HG02852 (cell line): ENCODE data around the gene JAM2.
"Not testable (repeated sequence)": the region's sequence is repeated elsewhere in the genome, so short reads cannot be mapped to it uniquely, and the experiment has no call there.

Source experiments
- ATAC-seq: cut with Tn5 transposase; IDR thresholded peaks from one replicate; pipeline ENCODE4 v1.9.1; 2021; ENCODE audit warnings: mild to moderate bottlenecking, moderate library complexity; ENCODE audit not compliant: unreplicated experiment

The JAM2 gene

DNA sequence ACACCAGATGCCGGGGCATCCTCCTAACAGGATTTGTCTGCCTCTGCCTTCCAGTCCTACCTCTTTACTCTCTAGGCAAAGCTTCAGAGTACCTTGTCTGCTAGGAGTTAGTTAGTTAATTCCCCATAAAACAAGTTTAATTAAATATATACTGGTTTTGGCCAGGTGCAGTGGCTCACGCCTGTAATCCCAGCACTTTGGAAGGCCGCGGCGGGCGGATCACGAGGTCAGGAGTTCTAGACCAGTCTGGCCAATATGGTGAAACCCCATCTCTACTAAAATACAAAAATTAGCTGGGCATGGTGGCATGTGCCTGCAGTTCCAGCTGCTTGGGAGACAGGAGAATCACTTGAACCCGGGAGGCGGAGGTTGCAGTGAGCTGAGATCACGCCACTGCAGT lies 75.0 kb downstream of the JAM2 start:
- ATAC-seq, result not testable (repeated sequence)

DNA sequence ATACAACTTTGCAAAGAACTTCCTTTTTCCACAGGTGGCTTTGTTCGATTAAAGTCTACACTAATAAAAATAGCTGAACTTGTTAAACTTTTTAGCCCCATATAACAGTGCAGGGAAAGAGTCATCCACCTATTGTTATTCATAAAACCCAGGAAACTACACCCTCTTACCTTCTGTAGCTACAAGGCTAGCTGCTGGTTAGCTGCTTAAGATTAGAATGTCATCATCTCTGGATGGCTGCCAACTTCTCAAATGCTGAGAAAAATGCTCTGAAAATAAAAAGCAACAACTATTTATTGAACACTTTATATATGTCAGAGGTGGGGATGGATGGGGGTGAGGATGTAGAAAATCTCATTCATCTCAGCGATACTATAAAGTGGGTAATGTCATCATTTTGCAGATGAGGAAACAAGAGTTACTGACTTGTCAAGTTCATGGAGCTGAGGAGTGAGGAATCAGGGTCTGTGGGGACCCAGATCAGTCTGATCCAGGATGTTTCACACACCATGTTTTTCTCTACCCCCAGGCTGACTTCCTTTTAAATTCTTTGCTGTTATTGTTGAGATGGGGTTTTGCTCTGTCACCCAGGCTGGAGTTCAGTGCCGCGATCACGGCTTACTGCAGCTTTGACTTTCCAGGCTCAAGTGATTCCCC lies 78.6 kb downstream of the JAM2 start:
- no peak for ATAC-seq

DNA sequence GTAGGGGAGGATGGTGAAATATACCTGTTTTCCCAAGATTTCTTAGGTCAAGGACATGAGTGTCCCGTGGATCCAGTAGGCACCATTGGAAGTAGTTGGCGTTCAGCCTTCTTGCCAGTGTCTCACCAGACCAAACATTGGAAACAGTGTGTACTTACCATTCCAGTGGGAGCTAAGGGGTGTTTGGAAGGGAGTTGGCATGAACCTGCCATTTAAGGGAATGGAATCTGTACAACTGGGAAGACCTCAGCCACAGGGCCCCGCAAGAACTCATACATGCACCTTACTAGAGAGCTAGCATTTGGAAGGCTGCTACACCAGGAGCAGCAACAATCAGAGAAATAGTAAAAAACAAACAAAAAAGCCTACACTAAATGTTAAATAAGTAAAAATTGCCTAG lies 82.9 kb downstream of the JAM2 start:
- no peak for ATAC-seq

DNA sequence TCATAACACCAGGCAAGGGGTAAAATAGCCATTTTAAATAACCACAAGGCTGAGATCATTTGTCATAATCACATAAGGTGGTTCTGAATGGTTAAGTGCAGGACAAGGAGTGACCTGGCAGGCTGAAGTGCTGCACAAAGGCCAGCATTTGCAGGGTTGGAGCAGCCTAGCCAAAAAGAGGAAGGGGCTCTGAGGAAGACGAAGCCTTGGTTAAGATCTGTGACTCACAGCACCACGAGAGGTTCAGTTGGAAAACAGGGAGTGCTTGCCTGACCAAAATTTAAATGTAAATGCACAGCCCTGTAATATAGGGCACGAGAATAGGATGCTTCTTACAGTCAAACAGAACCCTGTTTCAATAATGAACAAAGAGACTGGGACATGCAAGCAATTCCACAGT lies 83.6 kb downstream of the JAM2 start:
- no peak for ATAC-seq

DNA sequence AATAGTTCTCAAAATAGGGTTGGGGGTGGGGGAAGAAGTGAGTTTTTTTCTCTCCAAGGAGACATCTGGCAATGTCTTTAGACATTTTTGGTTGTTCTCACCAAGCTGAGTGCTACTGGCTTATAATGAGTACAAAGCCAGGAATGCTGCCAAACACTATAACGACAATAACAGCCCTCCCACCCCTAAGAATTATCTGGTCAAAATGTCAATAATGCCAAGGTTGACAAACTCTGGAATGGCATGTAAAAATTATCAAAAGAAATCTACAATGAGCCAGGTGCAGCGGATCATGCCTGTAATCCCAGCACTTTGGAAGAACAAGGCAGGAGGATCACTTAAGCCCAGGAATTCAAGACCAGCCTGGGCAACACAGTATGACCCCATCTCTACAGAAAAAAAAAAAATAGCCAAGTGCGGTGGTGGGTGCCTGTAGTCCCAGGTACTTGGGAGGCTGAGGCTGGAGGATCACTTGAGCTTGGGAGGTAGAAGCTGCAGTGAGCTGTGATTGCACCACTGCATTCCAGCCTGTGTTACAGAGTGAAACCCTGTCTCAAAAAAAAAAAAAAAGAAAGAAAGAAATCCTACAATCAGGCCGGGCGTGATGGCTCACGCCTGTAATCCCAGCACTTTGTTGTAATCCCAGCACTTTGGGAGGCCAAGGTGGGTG lies 93.2 kb downstream of the JAM2 start:
- no peak for ATAC-seq

DNA sequence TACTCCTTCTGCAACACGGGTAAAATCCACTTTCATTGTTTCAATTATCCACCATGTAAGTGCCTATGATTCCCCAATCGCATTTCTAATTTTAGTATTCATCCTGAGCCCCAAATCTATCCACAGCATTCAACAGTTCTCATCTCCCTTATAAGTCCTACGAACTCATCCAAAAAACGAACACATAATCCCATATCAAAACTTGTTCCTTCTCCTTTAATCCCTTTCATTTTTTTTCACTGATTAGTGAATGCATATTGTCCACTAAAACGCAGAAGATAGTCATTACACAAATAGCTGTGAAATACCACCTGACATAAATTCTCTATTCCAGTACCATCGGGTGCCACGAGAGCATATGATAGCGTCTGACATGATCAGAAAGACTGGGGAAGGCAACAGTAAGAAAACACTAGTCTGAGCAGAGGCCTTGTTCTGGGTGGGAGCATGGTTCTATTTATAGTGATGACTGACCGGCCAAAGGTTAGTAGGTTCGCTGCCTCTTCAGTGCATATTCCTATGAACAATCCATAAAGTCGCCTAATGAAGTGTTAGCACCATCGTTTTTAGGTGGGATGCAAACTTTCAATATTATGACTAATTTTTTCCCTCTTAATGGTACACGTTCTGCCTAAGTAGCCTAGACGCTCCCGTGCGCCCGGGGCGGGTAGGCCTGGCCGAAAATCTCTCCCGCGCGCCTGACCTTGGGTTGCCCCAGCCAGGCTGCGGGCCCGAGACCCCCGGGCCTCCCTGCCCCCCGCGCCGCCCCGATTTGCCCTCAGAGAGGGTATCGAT lies 95.0 kb downstream of the JAM2 start:
- ATAC-seq, result peak; percentile 3

DNA sequence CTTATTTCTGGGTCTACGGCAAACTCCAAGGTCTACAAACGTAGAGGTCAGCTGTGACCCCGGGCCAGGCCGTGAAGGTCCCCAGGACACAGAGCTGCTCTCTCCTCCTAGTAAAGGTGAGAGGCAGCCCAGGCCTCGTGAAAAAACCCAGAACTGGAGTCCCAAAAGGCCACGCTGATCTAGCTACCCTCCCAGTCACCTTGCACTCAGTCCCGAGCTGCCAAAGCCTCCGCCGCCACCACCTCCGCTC lies 95.5 kb downstream of the JAM2 start:
- peak; percentile 0 for ATAC-seq

DNA sequence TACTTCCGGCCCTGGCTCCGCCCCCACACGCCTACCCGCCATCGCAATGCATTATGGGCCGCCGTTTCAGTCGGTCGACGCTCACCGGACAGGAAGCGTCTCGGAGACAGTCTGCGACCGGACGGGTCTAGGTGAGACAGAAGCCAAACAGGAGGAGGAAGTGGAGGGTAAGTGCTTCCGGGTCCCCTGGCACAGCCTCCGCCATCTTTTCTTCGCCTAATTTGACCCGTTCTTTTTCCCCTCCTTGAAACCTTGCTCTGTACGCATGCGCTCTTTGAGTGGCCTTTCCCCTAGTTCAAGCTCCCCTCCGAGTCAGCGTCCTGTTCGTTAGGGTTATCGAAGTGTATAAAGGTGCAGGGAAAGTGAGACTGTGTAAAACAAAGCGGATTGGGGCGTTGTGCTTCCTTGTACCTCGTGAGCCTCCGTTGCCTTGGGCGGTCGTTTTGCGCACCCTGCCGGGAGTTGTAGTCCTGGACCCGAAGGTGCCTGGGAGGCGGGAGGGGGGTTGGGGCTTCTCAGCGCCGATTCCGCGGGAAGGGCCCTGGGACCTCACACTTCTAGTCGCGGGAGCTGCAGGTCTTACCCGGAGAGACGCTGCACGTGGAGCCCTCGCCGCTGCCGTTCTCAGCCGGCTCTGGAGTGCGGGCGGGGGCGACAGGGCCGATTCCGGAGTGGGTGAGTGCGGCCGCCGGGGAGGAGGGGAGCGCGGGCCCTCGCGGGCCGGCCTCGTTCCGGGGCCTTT lies 96.0 kb downstream of the JAM2 start, which contains the start of the genes ATP5PF and GABPA:
TSS of gene ATP5PF (minus strand) at position 1 of the 742 bp plus-strand sequence. CDS start 5,110 bp downstream, outside the sequence.
TSS of gene GABPA (plus strand) at position 69 of the 742 bp plus-strand sequence. CDS start 6,627 bp downstream, outside the sequence.
- ATAC-seq, result peak; percentile 85

DNA sequence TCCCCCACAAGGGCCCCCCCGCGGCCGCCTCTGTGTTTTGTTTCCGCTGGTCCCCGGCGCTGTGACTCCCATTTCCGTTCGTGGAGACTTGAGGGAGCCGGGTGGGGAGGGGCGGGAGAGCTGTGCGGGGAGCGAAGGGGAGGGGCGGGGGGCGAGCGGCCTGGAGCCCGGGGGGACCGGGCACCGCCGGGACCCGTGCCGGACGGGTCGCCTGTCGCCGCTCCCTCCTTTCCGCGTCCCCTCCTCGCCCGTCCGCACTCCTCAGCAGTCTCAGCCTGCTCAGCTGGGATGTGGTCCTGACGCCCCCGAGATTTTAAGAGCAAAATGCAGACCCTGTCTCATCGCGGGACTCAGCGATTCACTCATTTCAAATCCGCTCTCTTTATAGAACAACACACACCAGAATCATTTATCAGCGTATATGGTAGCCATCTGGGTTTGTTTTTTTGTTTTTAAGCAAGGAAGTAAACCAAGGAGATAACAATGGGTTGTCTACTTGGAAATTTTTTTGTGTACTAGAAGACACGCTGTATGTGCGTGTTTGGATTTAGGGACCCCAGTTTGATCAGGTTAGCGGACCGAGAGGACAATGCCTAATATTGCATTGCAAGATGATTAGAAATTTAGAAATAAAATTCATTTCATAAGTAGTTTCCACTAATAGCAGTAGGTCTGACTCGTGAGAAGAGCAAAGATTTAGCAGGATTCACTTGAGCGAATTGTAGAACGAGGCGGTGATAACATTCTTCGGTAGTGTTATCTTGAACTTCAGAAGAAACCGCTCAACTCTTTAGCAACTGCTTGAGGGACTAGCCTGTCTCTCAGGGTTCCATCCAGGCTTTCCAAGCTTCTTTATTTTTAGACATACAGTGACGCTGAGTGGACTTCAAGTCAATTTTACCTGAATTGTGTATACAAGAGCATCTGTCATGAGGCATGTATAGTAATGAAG lies 96.9 kb downstream of the JAM2 start:
- peak; percentile 7 for ATAC-seq

DNA sequence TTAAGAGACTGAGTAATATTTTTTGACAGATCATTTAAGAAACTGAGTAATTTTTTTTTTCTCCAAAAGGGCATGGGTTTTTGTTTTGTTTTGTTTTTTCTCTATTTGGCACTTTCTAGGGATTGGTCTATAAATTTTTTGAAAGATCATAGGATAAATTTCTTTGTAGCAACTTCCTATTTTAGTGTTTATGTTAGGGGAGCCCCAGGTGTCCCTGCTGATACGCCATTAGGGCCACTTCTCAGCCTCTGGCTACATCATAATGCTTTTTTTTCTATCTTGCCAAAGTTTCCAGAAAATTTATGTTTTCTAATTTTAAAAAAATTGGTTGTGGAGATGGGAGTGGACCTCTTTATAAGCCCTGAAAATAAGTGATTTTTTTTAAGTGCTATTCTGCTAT lies 98.4 kb downstream of the JAM2 start:
- ATAC-seq, result no peak

DNA sequence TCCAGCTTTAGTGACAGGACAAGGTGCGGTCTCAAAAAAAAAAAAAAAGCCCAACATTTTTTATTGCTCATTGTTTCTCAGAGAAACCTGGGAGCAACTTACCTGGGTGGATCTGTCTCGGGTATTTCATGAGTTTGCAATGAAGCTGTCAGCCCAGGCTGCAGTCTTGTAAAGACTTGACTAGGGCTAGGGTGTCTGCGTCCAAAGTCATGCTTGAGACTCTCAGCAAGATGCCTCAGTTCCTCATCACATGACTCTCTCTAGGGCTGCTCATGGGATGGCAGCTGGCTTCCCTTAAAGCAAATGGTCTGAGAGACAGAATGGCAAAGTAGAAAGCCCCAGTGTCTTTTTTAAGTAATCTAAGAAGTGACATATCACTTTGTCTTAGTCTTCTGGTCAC lies 103.8 kb downstream of the JAM2 start:
- ATAC-seq, result no peak

DNA sequence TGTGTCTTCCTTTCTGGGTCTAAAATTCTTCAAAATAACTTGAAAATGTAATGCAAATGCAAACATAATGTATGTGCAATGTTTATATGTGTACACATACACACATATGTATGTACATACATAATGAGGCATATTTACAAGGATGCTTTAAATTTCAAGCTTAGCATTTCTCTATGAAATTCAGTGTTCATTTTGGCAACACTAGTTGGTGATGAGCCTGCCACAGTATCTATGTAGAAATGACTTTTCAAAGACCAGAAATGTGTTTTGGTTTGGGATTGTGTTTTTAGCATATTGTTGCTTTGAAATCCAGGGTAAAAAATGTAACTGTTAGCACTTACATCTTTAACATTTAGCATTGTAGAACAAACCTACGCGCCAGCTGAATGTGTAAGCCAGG lies 105.8 kb downstream of the JAM2 start:
- no peak for ATAC-seq

DNA sequence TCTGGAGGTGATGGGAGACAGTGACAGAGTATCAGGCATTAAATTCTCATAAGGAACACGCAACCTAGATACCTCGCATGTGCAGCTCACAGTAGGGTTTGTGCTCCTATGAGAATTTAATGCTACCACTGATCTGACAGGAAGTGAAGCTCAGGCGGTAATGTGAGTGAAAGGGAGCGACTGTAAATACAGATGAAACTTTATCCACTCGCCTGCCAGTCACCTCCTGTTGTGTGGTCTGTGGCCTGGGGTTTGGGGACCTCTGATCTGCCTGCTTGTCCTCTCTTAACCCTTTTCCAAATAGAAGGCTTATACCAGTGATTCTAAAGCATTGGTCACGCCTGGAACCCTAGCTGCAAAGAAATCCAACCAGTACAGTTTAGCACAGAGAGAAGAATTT lies 111.0 kb downstream of the JAM2 start:
- ATAC-seq, result no peak

DNA sequence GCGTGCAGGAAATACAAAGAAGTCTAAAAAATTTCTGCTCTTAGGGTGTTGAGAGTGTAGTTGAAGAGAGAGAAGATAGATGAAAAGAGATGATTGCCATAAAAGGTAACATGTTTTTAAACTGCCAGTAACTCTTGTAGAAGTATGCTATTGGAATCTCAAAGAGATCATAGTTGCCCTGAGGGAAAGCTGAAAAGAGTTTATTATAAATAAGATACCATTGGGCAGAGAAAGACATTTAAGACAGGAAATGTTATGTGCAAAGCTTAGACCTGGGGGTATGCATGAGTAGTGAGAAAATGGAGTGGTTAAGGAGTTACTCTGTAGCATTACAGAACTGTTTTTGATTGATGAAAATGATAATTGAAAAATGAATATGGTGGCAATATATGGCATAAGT lies 113.4 kb downstream of the JAM2 start:
- ATAC-seq, result no peak

DNA sequence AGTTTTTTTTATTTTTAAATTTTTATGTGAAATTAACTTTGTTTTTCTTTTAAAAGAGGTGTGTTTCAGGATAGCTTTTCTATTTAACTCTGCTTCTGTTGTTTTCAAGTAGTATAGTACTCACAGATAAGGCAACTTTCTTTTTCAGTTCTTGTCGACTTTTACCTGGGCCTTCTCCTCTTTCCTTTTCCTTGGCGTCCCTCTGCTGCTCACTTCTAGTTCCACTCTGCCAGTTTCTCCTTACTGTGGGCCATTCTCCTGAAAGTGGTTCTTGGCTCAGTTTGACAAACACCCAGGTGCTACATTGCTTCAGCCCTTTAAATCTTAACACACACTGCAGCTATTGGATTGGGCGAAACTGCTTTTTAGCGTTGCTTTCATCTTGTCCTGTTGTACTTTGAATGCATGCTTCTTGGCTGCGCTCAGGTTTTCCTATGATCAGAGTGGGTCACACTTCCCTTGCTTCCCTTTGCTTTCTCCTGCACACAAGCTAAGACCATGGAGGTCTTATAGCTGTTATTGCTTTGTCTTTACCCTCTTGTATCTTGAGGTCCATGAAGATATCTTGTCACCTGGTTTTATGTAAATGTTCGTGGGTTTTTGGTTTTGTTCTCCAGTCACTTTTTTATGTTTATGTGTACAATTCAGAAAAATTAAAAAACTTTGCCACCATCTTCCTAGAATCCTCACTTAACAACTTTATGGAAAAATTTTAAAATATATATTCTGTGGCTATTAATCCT lies 117.3 kb downstream of the JAM2 start:
- ATAC-seq, result no peak

DNA sequence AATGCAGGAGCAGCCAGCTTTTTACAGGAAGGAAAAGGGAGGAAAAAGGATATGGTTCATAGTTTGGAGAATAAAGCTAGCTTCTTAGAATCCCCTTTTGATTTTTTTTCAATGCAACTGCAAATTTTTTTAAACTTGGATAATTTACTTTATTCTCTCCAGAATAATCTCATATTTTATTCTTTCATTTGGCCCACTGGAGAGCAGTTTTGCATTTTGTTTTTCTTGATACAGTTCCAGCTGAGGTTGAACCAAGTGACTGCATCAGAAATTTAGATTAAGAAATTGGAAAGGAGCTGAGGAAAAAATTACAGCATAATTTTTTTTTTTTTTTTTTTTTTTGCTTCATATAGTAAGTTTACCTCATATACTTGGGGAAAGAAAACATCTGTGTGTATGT lies 118.5 kb downstream of the JAM2 start:
- no peak for ATAC-seq

DNA sequence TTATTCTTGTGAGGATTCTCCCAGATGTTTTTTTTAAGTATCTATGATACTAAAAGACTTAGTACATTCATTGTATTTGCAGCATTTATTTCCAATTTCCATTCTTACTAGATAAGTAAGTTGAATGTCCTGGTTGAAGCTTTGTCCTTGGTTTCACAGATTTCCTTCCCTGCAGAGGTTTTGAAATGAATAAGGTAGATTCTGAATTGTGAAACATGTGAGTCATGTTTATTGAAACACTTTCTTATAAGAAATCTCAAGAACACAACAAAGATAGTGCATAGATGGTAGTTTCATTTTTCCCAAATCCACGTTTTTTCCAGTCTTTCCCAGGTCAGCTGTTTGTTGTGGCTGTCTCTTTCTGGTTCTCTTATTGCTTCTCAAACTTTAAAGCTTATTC lies 120.5 kb downstream of the JAM2 start:
- no peak for ATAC-seq

DNA sequence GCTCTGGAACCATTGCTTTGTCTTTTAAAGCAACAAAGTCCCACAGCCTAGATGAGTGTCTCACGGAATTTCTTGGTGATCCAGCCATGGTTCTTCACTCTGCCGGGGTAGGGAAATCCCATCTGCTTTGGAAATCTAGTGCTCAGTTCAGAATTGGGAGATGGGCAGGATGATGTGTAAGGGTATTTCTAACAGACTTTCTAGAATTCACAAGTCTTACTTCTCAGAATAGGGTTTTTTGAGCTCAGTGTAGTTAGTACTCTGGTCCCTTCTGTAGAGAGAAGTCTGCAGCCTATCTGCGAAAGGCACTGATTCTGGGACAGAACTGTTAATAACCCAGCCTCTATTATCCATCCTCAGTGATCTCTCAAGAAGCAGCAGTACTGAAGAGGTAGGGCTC lies 121.0 kb downstream of the JAM2 start:
- no peak for ATAC-seq

DNA sequence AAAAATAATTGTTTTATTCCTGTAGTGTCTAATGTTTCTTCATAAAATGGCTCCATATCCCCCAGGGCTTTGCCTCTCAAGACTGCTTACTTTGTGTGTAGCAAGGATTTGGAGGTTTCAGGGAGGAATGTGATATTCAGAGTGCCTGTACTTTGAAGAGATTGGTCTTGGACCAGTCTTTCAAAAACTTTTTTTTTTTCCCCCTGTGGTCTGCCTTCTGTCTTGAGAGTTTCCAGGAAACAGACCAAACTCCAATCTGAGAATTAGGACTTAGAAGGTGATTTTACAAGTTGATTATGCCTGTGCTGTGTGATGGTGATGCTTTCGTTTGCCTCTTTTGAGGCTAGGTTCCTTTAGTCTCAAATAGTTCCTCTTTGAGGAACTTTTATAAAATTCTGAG lies 121.6 kb downstream of the JAM2 start:
- ATAC-seq, result no peak

DNA sequence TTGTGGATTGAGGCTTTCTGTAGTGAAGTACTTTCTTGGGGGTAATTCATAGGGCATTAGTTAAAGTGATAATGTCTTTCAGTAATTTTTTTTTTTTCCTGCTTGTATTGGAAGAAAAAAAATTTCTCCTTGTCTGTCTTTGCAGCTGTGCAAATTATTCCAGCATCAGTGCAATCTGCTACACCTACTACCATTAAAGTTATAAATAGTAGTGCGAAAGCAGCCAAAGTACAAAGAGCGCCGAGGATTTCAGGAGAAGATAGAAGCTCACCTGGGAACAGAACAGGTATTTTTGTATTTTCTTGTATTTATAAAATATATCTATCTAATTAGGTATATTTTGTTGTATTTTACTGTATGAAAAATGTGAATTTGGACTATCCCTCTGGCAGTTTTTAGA lies 125.0 kb downstream of the JAM2 start:
- ATAC-seq, result no peak
